Measurements from ENCODE around the gene ZNF827. TPM values are rescaled to one million over a fixed set of nuclear protein-coding genes. Genes with fewer than 3 reads are reported as not detected.

ZNF827 gene
- total and polyA plus RNA-seq, 9 of the 15 experiments (the other 6 are each of a cell fraction or from before 2014, with no cell fraction given), result 0.07 to 0.40 TPM; not detected in 7

- H3K4me3 ChIP-seq, result no peak overlapping the region
- ATAC-seq, result no peak
- no peak overlapping the region for H3K27ac ChIP-seq (ENCODE audit: extremely low read depth, low read depth, low read length)
- in situ Hi-C loops (cut with MboI) (no loop called here), intact Hi-C loops (cut with micrococcal nuclease) (no loop called here)
- H3K9me3 ChIP-seq (replicated peaks; ENCODE audit: control insufficient read depth, insufficient read depth, low read depth, low read length), result no peaks in the 10 kb centered on the region
- H3K27me3 ChIP-seq (ENCODE audit: control insufficient read depth in 2 of 2, insufficient read depth in 2 of 2, low read length in 2 of 2), result peaks cover 2 to 3% of the 10 kb centered on the region in 2 experiments; a peak in 2 of 5 replicates
- H3K4me1 ChIP-seq (replicated peaks in 1 of 2; ENCODE audit: control insufficient read depth in 2 of 2, insufficient read depth in 2 of 2, low read length in 2 of 2), result no peaks in the 10 kb centered on the region
- no peaks in the 10 kb centered on the region for H3K9me1 ChIP-seq (ENCODE audit: control insufficient read depth, insufficient read depth, low read length)
- ChIA-PET POLR2A (no interaction called here), CTCF (ENCODE audit: low intra/inter-chr PET ratio) (no interaction called here)
- H3K79me2 ChIP-seq (ENCODE audit: control insufficient read depth, insufficient read depth, low read length), result no peaks in the 10 kb centered on the region
- no peak overlapping the region for H2AFZ ChIP-seq (ENCODE audit: low read depth, low read length)
- 5% methylated on average over 5 of the region's 5 CpGs for WGBS (ENCODE audit: insufficient coverage, low coverage, missing lambda C conversion rate)
- H4K20me1 ChIP-seq (replicated peaks; ENCODE audit: control insufficient read depth, insufficient read depth, low read length), result no peaks in the 10 kb centered on the region
- no peaks in the 10 kb centered on the region for H3K36me3 ChIP-seq (ENCODE audit: control insufficient read depth, insufficient read depth, low read length)
- H3K4me2 ChIP-seq (ENCODE audit: insufficient read depth, low read length), result no peak overlapping the region
- no peak for DNase-seq (ENCODE audit: extremely low read depth in 1 of 4, low spot score in 3 of 4)
- no peak overlapping the region for H3K9ac ChIP-seq (ENCODE audit: insufficient read depth in 1 of 2, low read depth in 2 of 2, low read length in 2 of 2)
- BruUV-seq (replicated peaks), result no TSS peak
- FAIRE-seq, result no peak
- no peak for TF ChIP-seq ZNF395 (CRISPR knock-in tag; IDR thresholded peaks at IDR 0.05)
- no peak for TF ChIP-seq POU5F1 (IDR thresholded peaks at IDR 0.05; ENCODE audit: borderline replicate concordance, low read depth, low read length, partially characterized antibody)
- TF ChIP-seq ZFPM2 (CRISPR knock-in tag; IDR thresholded peaks at IDR 0.05), result no peak
- TF ChIP-seq THRA (IDR thresholded peaks at IDR 0.05), result no peak
- TF ChIP-seq ZNF12 (CRISPR knock-in tag; IDR thresholded peaks at IDR 0.05), result no peak
- TF ChIP-seq MAFF (IDR thresholded peaks at IDR 0.05; ENCODE audit: low read length), result no peak
- TF ChIP-seq ZNF217 (CRISPR knock-in tag; IDR thresholded peaks at IDR 0.05), result no peak
- no peak for TF ChIP-seq ESRRA (IDR thresholded peaks at IDR 0.05; ENCODE audit: borderline replicate concordance, low read depth)
- TF ChIP-seq PRDM10 (IDR thresholded peaks at IDR 0.05; ENCODE audit: partially characterized antibody), result no peak
- TF ChIP-seq DLX4 (CRISPR knock-in tag; IDR thresholded peaks at IDR 0.05), result no peak
- TF ChIP-seq CXXC5 (CRISPR knock-in tag; IDR thresholded peaks at IDR 0.05), result no peak
- TF ChIP-seq ZNF699 (CRISPR knock-in tag; IDR thresholded peaks at IDR 0.05; ENCODE audit: insufficient replicate concordance), result no peak
- no peak for TF ChIP-seq ZNF830 (CRISPR knock-in tag; IDR thresholded peaks at IDR 0.05)
- no peak for TF ChIP-seq TSC22D4 (tag; IDR thresholded peaks at IDR 0.05)
- no peak for TF ChIP-seq PHB (CRISPR knock-in tag; IDR thresholded peaks at IDR 0.05)
- TF ChIP-seq HMBOX1 (IDR thresholded peaks at IDR 0.05), result no peak
- TF ChIP-seq CEBPB (tag; IDR thresholded peaks at IDR 0.05), result no peak
Observed at GRCh38 chr4:145739845-145740244, 198.8 kb downstream of the ZNF827 start.

Measured in K562 (cell line).